NOMO-1 treated with DMSO at 0.1 percent for 48 hours (cell line): Measurements from ENCODE around the gene ATXN1.

Source experiments
- DNase-seq: peaks from one replicate; lab custom pipeline; 2025; ENCODE audit not compliant: unreplicated experiment; lab: John Stamatoyannopoulos, UW

ATXN1 gene

DNA sequence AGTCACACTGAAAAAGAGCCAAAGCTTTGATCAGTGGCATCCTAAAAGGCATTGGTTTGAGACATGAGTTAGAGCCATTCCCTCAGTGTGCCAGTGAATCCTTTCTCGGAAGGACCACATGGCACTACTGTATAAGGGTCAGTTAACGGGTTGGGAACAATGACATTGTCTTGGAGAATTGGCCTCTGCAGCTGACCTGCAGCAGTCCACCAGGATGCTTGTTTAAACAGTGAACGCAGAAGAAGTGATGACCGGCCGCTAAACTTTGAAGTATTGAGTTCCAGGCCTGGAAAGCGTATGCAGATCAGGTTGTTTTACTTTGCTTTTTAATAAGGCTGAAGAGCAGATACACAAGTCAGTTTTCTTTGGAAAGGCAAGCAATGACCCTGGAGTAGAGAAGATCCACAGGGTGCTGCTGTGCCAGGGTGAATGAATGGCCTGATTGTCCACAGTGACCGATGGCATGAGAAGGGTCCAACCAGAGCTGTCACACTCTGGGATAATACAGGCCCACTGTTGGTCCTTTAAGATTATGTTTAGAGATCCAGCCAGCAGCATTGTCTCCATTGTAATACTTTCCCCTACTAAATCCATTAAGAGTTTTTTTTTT lies 465.1 kb downstream of the ATXN1 start:
- no peak for DNase-seq

- DNase-seq = no peak
Measured at GRCh38 chr6:16295471-16295870, 465.8 kb downstream of the ATXN1 start.

DNA sequence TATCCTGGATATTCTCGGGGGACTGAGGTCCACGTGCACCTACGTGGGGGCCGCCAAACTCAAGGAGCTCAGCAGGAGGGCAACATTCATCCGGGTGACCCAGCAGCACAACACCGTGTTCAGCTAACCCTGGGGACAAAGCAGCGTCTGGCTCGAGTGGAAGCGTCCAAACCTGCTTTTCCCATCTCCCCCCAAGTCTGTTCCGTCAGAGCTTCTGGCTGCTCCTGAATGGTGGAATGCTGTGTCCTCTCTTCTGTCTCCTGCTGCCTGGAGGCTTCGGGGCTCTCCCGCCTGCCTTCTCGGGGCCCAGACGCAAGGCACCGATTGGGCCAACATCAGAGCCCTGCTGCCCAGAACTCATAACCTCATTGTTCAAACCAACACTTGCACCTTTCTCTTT lies 466.2 kb downstream of the ATXN1 start:
- DNase-seq = no peak

- no peak for DNase-seq
Measured at GRCh38 chr6:16294371-16294770, 466.9 kb downstream of the ATXN1 start.

DNA sequence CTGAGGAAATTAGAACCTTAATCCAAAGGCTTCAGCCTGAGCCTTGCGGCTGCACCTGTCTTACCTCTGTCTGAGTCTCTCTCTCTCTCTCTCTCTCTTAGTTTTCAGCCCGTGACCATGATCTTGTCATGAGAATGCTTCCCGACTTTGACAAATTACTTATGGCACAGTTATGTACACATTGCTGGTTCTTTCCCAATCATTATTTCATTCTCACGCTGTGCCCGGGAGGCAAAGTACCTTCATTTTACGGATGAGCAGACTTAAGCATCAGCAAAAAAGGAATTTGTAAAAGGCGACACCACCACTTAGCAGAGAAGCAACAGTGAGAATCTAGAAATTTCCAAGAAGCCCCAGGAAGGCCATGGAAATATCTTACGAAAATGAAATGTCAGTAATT lies 468.3 kb downstream of the ATXN1 start:
- no peak for DNase-seq

DNA sequence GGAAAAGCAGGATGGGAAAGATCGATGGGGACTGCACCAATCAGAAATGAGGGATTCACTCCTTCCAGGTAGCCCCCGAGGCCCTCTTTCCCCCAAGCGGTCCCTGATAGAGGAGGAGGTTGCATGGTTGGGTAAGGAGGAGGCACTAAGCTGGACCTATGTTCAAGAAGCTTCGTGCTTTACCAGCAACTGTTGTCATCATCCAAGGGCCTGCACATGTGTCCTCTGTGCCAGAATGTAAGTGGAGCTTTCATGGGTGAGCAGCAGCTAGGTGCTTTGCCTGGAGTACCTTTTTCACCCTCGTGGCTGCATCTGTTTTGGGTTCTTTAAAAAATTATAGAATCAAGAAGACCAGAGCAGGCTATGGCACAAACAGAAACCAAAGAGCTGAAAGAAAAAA lies 468.8 kb downstream of the ATXN1 start:
- no peak for DNase-seq

GRCh38 chr6:16291739-16292138 lies 469.5 kb downstream of the ATXN1 start:
- DNase-seq = no peak

DNA sequence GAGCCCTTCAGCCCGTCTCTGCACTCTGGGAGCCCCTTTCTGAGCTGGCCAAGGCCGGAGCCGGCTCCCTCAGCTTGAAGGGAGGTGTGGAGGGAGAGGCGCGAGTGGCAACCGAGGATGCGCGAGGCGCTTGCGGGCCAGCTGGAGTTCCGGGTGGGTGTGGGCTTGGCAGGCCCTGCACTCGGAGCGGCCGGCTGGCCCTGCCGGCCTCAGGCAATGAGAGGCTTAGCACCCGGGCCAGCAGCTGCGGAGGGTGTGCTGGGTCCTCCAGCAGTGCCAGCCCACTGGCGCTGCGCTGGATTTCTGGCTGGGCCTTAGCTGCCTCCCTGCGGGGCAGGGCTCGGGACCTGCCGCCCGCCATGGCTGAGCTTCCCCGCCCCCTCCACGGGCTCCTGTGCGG lies 473.1 kb downstream of the ATXN1 start:
- DNase-seq = no peak

- DNase-seq = no peak
Measured at GRCh38 chr6:16286151-16286522, 475.1 kb downstream of the ATXN1 start.

GRCh38 chr6:16285467-16286150 lies 475.7 kb downstream of the ATXN1 start:
- DNase-seq = no peak

- DNase-seq = no peak
Measured at GRCh38 chr6:16284472-16284871, 476.8 kb downstream of the ATXN1 start.

- DNase-seq = no peak
Measured at GRCh38 chr6:16282370-16282769, 478.9 kb downstream of the ATXN1 start.

- DNase-seq = peak; percentile 16
Measured at GRCh38 chr6:16279243-16279642, 482.0 kb downstream of the ATXN1 start.

- no peak for DNase-seq
Measured at GRCh38 chr6:16278750-16279149, 482.5 kb downstream of the ATXN1 start.

DNA sequence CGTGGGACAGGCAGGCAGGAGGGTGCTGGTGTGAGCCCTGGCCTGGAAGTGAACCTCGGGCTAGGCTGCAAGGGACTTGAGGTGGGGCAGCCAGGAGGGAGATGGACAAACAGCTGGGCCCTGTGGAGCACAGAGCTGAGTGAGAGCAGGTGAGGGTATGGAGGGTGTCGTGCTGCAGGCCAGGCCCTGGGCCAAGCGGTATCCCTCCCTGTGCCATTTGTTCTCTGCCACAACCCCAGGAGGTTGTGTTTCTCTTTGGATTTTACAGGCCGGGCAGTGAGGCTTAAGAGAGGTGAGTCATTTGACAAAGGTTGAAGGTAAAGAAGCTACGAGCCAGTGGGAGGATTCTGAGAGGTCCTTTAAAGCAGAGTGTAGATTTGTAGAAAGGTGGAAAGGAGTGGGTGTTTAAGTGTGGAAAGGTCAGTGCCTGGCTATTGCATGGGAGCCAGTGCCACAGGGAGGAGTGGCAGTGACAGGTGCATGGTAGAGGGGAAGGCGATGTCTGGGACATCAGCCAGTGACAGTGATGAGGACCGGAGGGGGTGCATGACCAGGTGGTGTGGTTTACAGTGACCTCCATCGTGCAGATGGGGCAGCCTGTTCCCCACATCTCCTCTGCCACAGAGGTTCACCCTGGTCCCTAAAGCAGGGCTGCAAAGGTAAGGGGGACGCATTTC lies 483.1 kb downstream of the ATXN1 start:
- no peak for DNase-seq

GRCh38 chr6:16277101-16277981 lies 483.9 kb downstream of the ATXN1 start:
- peak; percentile 86 for DNase-seq

- DNase-seq = no peak
Measured at GRCh38 chr6:16274885-16275589, 486.2 kb downstream of the ATXN1 start.

GRCh38 chr6:16274483-16274882 lies 486.8 kb downstream of the ATXN1 start:
- no peak for DNase-seq

DNA sequence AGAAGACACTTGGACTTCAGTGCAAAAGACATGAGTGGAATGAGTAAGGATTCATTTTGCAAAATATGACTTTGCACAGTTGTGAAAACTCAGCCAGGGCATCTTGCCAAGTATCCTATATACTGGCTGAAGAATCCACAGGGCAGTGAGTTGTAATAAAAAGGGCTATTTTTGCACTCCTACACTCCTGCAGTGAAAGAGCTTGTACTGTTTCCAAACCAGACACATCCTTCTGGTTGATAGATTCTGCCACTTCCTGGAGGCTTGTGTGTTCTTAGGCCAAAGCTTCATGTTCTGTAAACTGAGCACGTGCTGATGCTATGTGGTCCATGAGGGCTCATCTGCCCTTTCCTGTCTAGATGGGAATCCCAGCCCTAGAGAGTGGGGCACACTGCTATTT lies 488.0 kb downstream of the ATXN1 start:
- no peak for DNase-seq

GRCh38 chr6:16272201-16272600 lies 489.1 kb downstream of the ATXN1 start:
- no peak for DNase-seq

DNA sequence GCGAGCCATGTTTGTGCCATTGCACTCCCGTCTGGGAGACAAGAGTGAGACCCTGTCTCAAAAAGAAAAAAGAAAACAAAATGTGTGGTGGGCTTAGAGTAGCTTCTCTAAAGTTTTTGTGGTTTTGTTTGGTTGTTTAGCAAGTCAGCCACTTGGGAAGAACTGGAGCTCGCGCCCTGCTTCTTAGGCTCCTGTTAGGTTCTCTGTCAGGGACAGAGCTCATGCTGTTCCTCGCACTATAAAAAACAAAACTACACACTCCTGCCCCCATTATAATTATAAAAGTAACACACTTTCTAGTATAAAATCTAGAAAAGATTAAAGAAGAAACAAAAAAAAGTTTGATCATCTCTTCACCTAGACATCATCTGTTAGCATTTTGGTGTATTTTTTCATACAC lies 489.8 kb downstream of the ATXN1 start:
- DNase-seq = no peak
